H1 (cell line): ENCODE measurements around the gene IP6K3. TPM values are rescaled to one million over a fixed set of nuclear protein-coding genes. Genes with fewer than 3 reads are reported as not detected.

Experiments used
- CTCF ChIA-PET: fragments of 300-600 bp; sonication (Branson Sonifier 250); formaldehyde crosslinking; loops from one replicate; lab custom pipeline; 2021; ENCODE audit not compliant: partially characterized antibody; lab: Charles Lee
- POLR2A ChIA-PET: fragments of 300-600 bp; sonication (Branson Sonifier 250); formaldehyde crosslinking; loops from one replicate; lab custom pipeline; 2021; ENCODE audit warnings: inconsistent platforms; ENCODE audit not compliant: partially characterized antibody; lab: Charles Lee
- DNase-seq, 2 experiments: peaks; one replicate each; pipeline versions ENCODE4 v3.0.0 to v3.0.0-alpha.2; 2010 to 2022; ENCODE audit warnings: low spot score in 2 of 2, low read depth in 1 of 2, mixed read lengths in 1 of 2
- FAIRE-seq: peaks from 2 replicates; lab custom pipeline; 2011; peaks lifted over from hg19 to GRCh38; lab: Jason Lieb, UNC
- H2AFZ ChIP-seq: 2 replicates; pipeline ENCODE4 v1.8.1; 2012; ENCODE audit warnings: low read length, inconsistent platforms
- H2AK5ac ChIP-seq: 2 replicates; pipeline ENCODE4 v1.6.1; 2013; ENCODE audit warnings: low read depth, low read length
- H2BK120ac ChIP-seq: replicated peaks from 2 replicates; pipeline ENCODE3; 2013; ENCODE audit warnings: low read depth, low read length, inconsistent platforms
- H2BK12ac ChIP-seq: 2 replicates; pipeline ENCODE4 v1.6.1; 2013; ENCODE audit warnings: low read depth, low read length
- H2BK15ac ChIP-seq: 2 replicates; pipeline ENCODE4 v1.6.1; 2013; ENCODE audit warnings: low read length
- H2BK20ac ChIP-seq: 2 replicates; pipeline ENCODE4 v1.6.1; 2013; ENCODE audit warnings: low read length
- H2BK5ac ChIP-seq: 2 replicates; pipeline ENCODE4 v1.6.1; 2013; ENCODE audit warnings: low read depth, low read length
- H3K14ac ChIP-seq: 2 replicates; pipeline ENCODE4 v1.6.1; 2013; ENCODE audit warnings: inconsistent platforms; ENCODE audit not compliant: insufficient read length
- H3K18ac ChIP-seq: 2 replicates; pipeline ENCODE4 v1.6.1; 2013; ENCODE audit warnings: low read length; ENCODE audit errors: extremely low read depth
- H3K23ac ChIP-seq: 2 replicates; pipeline ENCODE4 v1.6.1; 2013; ENCODE audit warnings: inconsistent platforms; ENCODE audit not compliant: insufficient read length
- H3K23me2 ChIP-seq: 2 replicates; pipeline ENCODE4 v1.6.1; 2013; ENCODE audit warnings: low read depth, low read length
- H3K27ac ChIP-seq: 2 replicates; pipeline ENCODE4 v1.6.1; 2011; ENCODE audit warnings: low read depth, low read length, inconsistent platforms
- H3K27me3 ChIP-seq, 4 experiments: replicated peaks in 1 of 4; 1 replicate in 1 of 4; 2 replicates in 3 of 4; pipeline versions ENCODE4 v1.6.1 to v1.8.1; 2011 to 2013; ENCODE audit warnings: low read length in 3 of 4, mild to moderate bottlenecking in 3 of 4, inconsistent platforms in 2 of 4, mixed read lengths in 2 of 4, moderate library complexity in 1 of 4; ENCODE audit not compliant: control insufficient read depth in 3 of 4, insufficient read depth in 3 of 4; ENCODE audit errors: extremely low read depth in 1 of 4
- H3K36me3 ChIP-seq, 4 experiments: 2 replicates each; pipeline versions ENCODE4 v1.6.1 to v1.8.1; 2011 to 2013; ENCODE audit warnings: mild to moderate bottlenecking in 4 of 4, low read length in 3 of 4, moderate library complexity in 2 of 4, control low read depth in 1 of 4, inconsistent platforms in 1 of 4; ENCODE audit not compliant: insufficient read depth in 4 of 4, control insufficient read depth in 2 of 4
- H3K4ac ChIP-seq: replicated peaks from 2 replicates; pipeline ENCODE3; 2013; ENCODE audit warnings: low read length, low read depth, mixed read lengths, inconsistent platforms; ENCODE audit not compliant: insufficient read length
- H3K4me1 ChIP-seq, 4 experiments: replicated peaks in 1 of 4; 1 replicate in 1 of 4; 2 replicates in 3 of 4; pipeline versions ENCODE4 v1.6.1 to v1.8.1; 2011 to 2013; ENCODE audit warnings: low read length in 3 of 4, inconsistent platforms in 2 of 4, mixed read lengths in 1 of 4; ENCODE audit not compliant: insufficient read depth in 4 of 4, control insufficient read depth in 3 of 4
- H3K4me2 ChIP-seq, 2 experiments: 2 replicates each; pipeline versions ENCODE4 v1.6.1 to v1.8.1; 2011 to 2013; ENCODE audit warnings: low read depth in 2 of 2, low read length in 2 of 2, control low read depth in 1 of 2, inconsistent platforms in 1 of 2, mild to moderate bottlenecking in 1 of 2; ENCODE audit not compliant: insufficient read depth in 1 of 2
- H3K4me3 ChIP-seq, 4 experiments: fragments of 200-600, 300-600 bp in 1 of 4; sonication (generic), shearing (Covaris generic), sonication (Bioruptor Twin) in 1 of 4; 2 replicates each; pipeline versions ENCODE4 v1.5.1 to v1.8.1; 2011 to 2016; ENCODE audit warnings: low read length in 4 of 4, low read depth in 3 of 4, control low read depth in 2 of 4, inconsistent platforms in 2 of 4, mild to moderate bottlenecking in 2 of 4, mixed read lengths in 1 of 4, moderate library complexity in 1 of 4; ENCODE audit not compliant: insufficient read depth in 2 of 4; ENCODE audit errors: extremely low read depth in 1 of 4
- H3K56ac ChIP-seq: replicated peaks from 2 replicates; pipeline ENCODE3; 2013; ENCODE audit warnings: low read depth, mild to moderate bottlenecking, mixed read lengths, low read length, inconsistent platforms; ENCODE audit not compliant: insufficient read length
- H3K79me1 ChIP-seq: 2 replicates; pipeline ENCODE4 v1.6.1; 2013; ENCODE audit warnings: low read depth, low read length, control low read depth
- H3K79me2 ChIP-seq, 2 experiments: 2 replicates each; pipeline versions ENCODE4 v1.6.1 to v1.8.1; 2012 to 2013; ENCODE audit warnings: low read length in 2 of 2, mild to moderate bottlenecking in 2 of 2, inconsistent platforms in 1 of 2; ENCODE audit not compliant: insufficient read depth in 2 of 2, control insufficient read depth in 1 of 2
- H3K9ac ChIP-seq, 4 experiments: replicated peaks in 1 of 4; 1 replicate in 1 of 4; 2 replicates in 3 of 4; pipeline versions ENCODE4 v1.6.1 to v1.8.1; 2011 to 2013; ENCODE audit warnings: low read depth in 3 of 4, low read length in 3 of 4, control low read depth in 2 of 4, mild to moderate bottlenecking in 2 of 4, moderate library complexity in 2 of 4, inconsistent platforms in 1 of 4; ENCODE audit errors: extremely low read depth in 1 of 4
- H3K9me3 ChIP-seq, 2 experiments: 2 replicates each; pipeline versions ENCODE4 v1.6.1 to v1.8.1; 2012 to 2013; ENCODE audit warnings: mild to moderate bottlenecking in 2 of 2, moderate library complexity in 2 of 2, control low read depth in 1 of 2, inconsistent platforms in 1 of 2, low read depth in 1 of 2, low read length in 1 of 2, mixed read lengths in 1 of 2; ENCODE audit not compliant: insufficient read depth in 2 of 2
- H4K20me1 ChIP-seq, 2 experiments: replicated peaks in 1 of 2; 2 replicates each; pipeline versions ENCODE3 to v1.8.1; 2011 to 2013; ENCODE audit warnings: inconsistent platforms in 2 of 2, low read length in 2 of 2, mild to moderate bottlenecking in 1 of 2; ENCODE audit not compliant: insufficient read depth in 2 of 2, control insufficient read depth in 1 of 2
- H4K5ac ChIP-seq: 2 replicates; pipeline ENCODE4 v1.6.1; 2013; ENCODE audit warnings: low read length, low read depth, mixed read lengths, inconsistent platforms; ENCODE audit not compliant: insufficient read length
- H4K8ac ChIP-seq: 2 replicates; pipeline ENCODE4 v1.8.0; 2013; ENCODE audit warnings: mild to moderate bottlenecking, moderate library complexity, low read length, inconsistent platforms; ENCODE audit not compliant: insufficient read depth; ENCODE audit errors: extremely low read depth
- H4K91ac ChIP-seq: replicated peaks from 2 replicates; pipeline ENCODE3; 2013; ENCODE audit warnings: low read length, mixed read lengths, inconsistent platforms; ENCODE audit not compliant: insufficient read length
- NRF1 ChIP-seq: IDR thresholded peaks from 2 replicates; pipeline ENCODE4 v1.6.1; 2011; ENCODE audit warnings: mild to moderate bottlenecking, low read depth, low read length, improper control_type of control experiment
- POU5F1 ChIP-seq: IDR thresholded peaks from 2 replicates; pipeline ENCODE4 v1.6.1; 2011; ENCODE audit warnings: low read depth, mild to moderate bottlenecking, low read length, moderate library complexity
- WGBS, 2 experiments: shearing (Covaris generic) in 1 of 2; methylation state at CpG; one replicate each; pipeline versions ENCODE4 v1.1.6 to v1.1.7; 2013 to 2015; ENCODE audit warnings: low lambda C conversion rate in 2 of 2, mixed read lengths in 2 of 2, inconsistent platforms in 1 of 2, low coverage in 1 of 2, missing lambda C conversion rate in 1 of 2; ENCODE audit not compliant: insufficient replicate concordance in 2 of 2, insufficient coverage in 1 of 2, insufficient read length in 1 of 2; ENCODE audit errors: extremely low coverage in 1 of 2, missing lambda C conversion rate in 1 of 2; 5-methylcytosine and 5-hydroxymethylcytosine counted together
- polyA plus RNA-seq, 7 experiments: library from polyadenylated mRNA; depleted of rRNA in 3 of 7; stranded (reverse) in 5 of 7; unstranded in 2 of 7; fragments of >200 nt in 5 of 7; fragments of 200-250 nt in 2 of 7; gene quantifications; 1 replicate in 5 of 7; 2 replicates in 1 of 7; 4 replicates in 1 of 7; pipeline versions ENCODE4 v1.2.1 to v1.2.3, GENCODE V29; 2011 to 2013; ENCODE audit warnings: missing spikeins in 2 of 7, mixed read lengths in 2 of 7
- total RNA-seq: library from RNA; stranded (reverse); fragmentation: NEBNext Ultra II Directional; extraction: Animal tissue kit (Norgen Biotek cat#: 25700); gene quantifications from 2 replicates; pipeline ENCODE4 v1.2.1, GENCODE V29; 2021

Gene IP6K3
- total and polyA plus RNA-seq, 2 of the 8 experiments (the other 6 are each of a cell fraction or from before 2014, with no cell fraction given), result 0.22 to 0.73 TPM

- no peak overlapping the region for H4K5ac ChIP-seq
- H3K23ac ChIP-seq, result no peak overlapping the region
- peaks cover 7 to 26% (median 25%) of the 10 kb centered on the region in 4 experiments for H3K36me3 ChIP-seq
- no peak overlapping the region for H2BK120ac ChIP-seq
- H3K27ac ChIP-seq, result 0 out of 2 replicates have a peak overlapping the region, but pooled peaks have one; percentile 42
- CTCF ChIA-PET, result interaction anchor here (1.0 to 1.5 kb wide), 5 partner anchors 13 to 92 kb away, joined by 3 to 8 read pairs (median 6); no protein-coding TSS in a partner anchor
- no peak overlapping the region for H4K8ac ChIP-seq
- FAIRE-seq (no peak), DNase-seq (no peak)
- no peak overlapping the region for H3K4me3 ChIP-seq
- no peak overlapping the region for H3K4ac ChIP-seq
- no peak overlapping the region for H3K9ac ChIP-seq
- H3K18ac ChIP-seq, result no peak overlapping the region
- no peaks in the 10 kb centered on the region for H3K23me2 ChIP-seq
- WGBS, 2 experiments, result 86% methylated on average over 8 of the region's 8 CpGs; no CpG with 5 or more reads in 1 of the 2 experiments
- no peak overlapping the region for H3K14ac ChIP-seq
- no peak overlapping the region for H2BK5ac ChIP-seq
- no peak for TF ChIP-seq POU5F1
- TF ChIP-seq NRF1, result no peak
- no peak overlapping the region for H3K56ac ChIP-seq
- no peak overlapping the region for H2BK15ac ChIP-seq
- no peaks in the 10 kb centered on the region for H3K79me1 ChIP-seq
- H3K79me2 ChIP-seq, result no peaks in the 10 kb centered on the region
- H4K91ac ChIP-seq, result no peak overlapping the region
- no peaks in the 10 kb centered on the region for H3K27me3 ChIP-seq
- no peaks in the 10 kb centered on the region for H3K4me1 ChIP-seq
- H4K20me1 ChIP-seq, result peaks cover 0 to 10% of the 10 kb centered on the region in 2 experiments
- H2BK12ac ChIP-seq, result no peak overlapping the region
- POLR2A ChIA-PET, result interaction anchor here (1.1 to 1.5 kb wide), 2 partner anchors 18 to 40 kb away, joined by 3 to 5 read pairs; no protein-coding TSS in a partner anchor
- no peak overlapping the region for H2AK5ac ChIP-seq
- no peak overlapping the region for H3K4me2 ChIP-seq
- no peak overlapping the region for H2AFZ ChIP-seq
- H3K9me3 ChIP-seq, result no peaks in the 10 kb centered on the region
- no peak overlapping the region for H2BK20ac ChIP-seq
Observed at GRCh38 chr6:33677143-33677660, 69.5 kb downstream of the IP6K3 start.
